HG02973 (cell line): Measurements from ENCODE around the gene PKP1.

ENCODE experiments used
- ATAC-seq: cut with Tn5 transposase; IDR thresholded peaks from one replicate; pipeline ENCODE4 v1.9.1; 2021; ENCODE audit warnings: moderate library complexity; ENCODE audit not compliant: unreplicated experiment

Gene PKP1

DNA sequence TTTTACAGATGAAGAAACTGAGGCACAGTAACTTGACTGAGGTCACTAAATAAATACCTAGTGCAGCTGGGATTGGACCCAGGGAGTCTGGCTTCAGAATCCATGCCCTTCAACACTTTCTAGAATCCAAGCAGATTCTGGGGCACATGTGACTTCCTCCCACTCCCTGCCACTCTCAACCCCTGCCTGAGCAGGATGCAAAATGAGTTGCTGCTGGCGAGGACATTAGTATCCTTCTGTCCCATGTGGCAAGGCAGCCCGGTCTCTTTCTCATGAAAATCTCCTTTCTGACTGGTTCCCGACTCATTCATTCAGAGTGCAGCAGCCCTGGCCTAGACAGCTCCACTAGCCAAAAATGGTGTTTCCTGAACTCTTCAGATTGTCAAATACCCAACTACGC is 65.8 kb downstream of the PKP1 start:
- no peak for ATAC-seq

DNA sequence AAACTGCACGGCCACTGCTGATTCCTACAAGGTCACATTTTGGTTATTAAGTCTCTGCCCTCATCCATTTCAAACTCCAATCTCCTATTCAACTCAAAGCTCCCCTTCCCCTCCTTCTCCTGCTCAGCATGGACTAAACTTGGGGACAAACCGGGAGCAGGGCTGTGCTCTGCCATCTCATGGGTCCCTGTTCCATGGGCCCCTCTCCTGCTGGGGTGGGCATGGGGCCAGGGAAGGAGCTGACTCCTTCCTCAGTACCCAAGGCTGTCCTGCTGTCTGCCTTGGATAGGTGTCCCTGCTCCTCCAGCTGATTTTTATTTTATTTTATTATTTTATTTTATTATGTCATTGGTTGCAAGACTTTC is 67.0 kb downstream of the PKP1 start:
- no peak for ATAC-seq

DNA sequence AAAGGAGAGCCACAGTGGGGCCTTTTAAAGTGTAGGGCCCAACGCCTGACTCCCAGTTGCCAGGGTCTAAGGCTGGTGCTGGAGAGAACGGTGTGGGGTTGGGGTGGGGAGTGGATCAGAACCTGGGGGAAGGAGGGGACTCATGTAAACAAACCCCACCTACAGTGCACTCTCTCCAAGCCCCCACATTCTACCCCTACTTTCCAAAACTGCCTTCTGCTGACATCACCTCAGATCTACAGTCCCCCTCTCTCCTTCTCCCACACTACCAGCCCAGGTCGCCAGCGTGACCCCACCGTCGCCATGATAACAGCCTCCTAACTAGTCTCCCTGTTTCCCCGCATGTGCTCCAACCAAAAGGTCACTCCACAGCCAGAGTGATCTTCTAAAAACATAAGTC is 67.6 kb downstream of the PKP1 start:
- ATAC-seq, result no peak

DNA sequence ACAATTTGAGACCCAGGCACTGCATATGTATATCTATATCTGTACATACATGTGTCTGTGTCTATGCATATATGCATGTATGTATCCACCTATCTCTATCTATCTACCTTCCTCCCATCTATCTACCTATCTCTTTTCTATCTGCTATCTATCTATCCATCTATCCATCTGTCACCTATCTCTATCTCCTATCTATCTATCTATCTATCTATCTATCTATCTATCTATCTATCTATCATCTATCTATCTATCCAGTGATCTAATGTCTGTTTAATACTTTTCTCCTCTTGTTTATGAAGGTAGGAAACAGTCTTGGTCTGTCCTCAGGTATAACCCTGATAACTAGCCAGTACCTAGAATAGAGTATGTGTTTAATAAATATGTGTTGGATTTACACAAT is 68.3 kb downstream of the PKP1 start:
- no peak for ATAC-seq

DNA sequence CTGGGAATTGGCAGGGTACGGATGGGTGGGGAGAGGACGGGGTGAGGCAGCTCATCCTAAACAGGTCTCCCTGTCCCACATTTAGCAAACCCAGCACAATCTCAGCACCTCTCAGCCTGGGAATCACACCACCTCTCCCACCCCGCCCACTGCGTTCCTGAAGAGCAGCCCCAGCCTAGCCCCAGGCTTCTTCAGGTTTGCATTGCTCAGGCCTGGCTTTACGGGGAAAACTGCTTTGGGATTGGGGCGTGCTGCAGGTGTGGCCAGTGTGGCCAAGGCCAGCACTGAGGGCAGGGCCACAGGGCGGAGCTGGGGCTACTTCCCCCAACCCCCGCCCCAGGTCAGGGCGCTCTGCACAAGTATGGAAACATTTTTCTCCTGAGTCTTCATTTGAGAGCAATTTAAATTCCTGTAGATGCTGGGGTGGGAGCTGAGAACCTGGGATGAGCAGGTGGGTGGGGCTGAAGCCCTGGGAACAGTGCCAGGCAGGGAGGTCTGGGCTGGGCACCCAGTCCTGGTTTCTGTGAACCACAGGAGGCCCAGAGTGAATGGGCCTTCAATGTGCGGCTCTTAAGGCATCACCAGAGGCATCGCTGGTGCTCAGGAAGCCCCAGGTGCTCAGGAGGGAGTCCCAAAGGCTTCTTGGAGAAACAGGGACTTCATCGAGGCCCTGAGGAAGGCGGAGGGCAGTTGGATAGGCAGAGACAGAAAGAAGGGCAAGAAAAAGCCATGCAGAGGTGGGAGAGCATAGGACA is 70.1 kb downstream of the PKP1 start:
- ATAC-seq, result no peak

DNA sequence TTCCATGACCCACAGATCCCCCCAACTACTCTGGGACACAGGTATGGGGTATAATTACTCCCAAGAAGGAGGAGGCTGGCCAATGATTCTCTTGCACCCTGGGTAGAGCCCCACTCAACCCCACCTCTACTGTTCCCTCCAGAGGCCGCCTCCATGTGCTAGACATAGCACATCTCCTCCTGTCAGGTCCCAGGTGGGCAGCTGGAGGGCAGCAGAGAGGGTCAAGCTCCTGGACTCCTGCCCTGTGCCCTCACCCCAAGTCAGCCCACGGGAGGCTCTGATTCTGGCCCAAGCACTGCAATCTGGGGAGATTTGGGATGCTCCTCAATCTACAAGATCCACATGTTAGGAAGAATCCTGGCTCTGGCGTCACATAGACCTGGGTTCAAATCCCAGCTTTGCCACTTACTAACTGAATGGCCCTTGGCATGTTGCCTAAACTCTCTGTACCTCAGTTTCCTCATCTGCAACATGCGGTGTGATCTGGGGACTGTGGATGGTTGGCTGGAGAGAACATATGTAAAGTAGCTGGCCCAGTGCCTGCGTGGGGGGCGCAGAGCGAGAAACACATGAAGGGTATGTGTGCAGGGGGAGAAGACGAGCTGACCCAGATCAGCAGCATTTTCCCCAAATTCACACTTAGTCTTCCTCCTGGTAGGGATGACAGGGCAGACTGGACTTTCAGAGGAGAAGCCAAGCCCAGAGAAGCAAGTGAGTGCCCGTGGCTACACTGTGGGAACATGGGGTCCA is 71.0 kb downstream of the PKP1 start:
- no peak for ATAC-seq

DNA sequence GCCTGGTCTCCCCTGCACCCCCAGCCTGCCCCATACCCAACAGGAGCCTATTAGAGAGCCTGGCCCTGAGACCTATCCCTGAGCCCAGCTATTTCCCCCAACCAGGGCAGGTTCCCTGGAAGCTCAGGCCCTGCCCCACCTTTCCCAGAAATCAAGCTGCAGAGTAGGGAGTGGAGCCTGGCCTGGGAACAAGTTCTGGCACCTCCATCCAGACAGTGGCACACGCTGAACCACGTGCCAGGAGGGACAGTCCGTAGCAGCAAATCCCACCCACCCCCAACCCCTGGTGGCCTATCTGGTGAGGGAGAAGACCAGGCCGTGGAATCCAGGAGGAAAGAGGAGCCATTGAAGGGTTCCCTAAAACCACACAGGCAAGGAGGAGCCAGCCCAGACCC is 71.6 kb downstream of the PKP1 start:
- ATAC-seq, result no peak

DNA sequence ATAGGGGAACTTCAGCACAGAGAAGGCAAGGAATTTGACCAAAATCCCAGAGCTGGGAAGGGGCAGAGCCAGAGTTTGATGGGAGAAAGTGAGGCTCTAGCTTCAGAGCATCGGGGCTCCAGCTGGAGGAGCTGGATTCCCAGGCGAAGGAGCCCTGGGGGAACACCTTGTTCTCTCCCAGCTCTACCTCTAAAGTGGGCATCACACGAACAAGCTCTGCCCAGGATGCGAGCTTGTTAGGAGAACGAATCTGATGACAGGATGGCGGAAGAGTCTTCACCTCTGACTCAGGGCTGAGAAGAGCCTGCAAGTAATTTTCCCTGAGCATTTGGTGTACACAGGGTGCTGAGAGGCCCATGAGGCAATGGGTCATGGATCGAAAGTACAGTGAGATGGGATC is 72.2 kb downstream of the PKP1 start:
- no peak for ATAC-seq

DNA sequence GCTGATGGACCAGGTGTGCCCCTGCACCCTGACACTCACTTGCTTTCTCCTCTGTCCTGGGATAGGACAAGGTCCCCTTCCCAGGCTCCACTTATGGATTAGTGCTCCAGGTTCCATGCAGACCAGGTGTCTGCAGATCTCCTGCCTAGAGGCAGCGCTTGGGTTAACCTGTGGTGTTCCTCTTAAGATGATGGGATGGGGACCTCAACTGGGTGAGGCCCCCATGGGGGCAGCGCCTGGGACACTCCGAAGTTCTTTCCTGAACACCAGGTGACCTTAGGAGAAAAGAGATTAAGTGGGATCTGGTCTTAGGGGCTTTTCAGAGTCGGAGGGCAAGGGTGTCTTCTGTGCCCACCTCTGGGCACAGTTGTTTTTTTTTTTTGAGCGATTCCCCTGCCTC is 72.9 kb downstream of the PKP1 start:
- ATAC-seq, result no peak

DNA sequence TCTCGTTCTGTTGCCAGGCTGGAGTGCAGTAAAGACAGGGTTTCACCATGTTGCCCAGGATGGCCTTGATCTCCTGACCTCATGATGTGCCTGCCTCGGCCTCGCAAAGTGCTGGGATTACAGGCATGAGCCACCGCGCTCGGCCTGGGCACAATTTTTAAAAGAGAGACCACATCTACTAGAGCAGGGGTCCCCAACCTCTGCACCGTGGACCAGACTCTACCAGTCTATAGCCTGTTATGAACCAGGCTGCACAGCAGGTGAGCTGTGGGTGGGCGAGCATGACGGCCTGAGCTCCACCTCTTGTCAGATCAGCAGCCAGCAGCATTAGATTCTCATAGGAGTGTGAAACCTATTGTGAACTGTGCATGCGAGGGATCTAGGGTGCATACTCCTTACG is 73.4 kb downstream of the PKP1 start:
- ATAC-seq, result no peak

DNA sequence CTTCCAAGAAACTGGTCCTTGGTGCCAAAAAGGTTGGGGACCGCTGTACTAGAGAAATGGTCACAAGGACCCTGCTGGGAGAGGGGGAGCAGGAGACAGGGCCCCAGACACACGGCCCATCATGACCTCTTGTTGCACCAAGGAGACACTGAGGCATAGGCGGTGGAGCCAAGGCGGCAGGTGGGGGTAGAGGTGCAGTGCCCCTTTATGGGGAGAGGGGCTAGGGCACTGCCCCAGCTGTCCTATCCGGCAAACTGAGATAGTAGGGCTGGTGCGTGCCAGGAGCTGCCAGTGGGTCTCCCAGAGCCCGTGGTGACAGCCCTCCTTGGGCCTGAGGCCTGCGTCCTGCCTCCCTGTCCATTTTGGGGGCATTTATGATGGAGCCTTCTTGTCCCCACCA is 73.9 kb downstream of the PKP1 start:
- no peak for ATAC-seq

DNA sequence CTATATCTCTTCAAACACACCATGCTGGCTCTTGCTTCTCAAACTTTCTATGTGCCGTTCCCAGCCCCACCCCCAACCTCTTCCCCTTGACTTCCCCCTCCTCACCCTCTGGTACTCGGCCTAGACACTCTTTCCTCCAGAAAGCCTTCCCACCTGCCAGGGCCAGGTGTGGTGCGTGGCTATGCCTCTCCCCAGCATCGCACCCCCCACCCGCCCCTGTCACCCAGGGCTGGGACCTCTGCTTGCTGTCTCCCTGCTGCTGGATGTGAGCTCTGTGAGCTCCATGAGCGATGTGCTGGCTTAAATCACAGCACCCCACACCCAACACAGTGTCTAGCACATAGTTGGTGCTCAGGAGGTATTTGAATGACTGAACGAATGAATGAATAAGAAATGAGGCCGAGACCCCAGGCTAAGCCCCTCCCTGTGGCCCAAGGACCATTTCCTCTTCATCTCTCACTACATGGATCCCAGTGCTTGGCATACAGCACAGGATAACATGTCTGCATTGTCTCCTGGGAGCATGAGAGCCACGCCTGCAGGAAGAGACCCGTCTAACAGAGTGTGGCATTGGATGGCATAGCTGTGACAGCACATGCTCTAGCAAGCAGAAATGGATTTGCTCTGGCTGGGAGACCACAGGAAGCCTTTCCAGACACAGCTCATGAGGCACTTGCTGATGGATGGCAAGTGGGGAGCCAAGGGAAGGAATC is 74.5 kb downstream of the PKP1 start:
- ATAC-seq, result no peak

DNA sequence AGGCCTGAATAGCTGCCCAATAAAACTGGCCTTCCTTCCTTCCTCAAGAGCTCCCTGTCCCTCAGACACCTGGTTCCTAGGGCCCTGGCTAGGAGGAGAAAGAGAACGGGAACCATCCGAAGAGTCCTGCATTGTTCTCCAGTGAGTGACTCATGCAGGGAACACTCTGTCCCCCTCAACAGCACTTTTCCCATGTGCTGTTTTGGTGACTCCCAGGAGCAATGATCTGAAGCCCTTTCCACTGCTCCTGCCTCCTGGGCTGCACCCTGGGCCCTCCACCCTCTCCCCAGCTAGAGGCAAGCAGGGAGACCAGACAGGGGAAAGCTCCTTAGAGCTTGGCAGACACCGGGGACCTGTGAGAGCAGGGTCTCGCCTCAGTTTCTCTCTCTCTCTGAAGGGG is 75.3 kb downstream of the PKP1 start:
- no peak for ATAC-seq

DNA sequence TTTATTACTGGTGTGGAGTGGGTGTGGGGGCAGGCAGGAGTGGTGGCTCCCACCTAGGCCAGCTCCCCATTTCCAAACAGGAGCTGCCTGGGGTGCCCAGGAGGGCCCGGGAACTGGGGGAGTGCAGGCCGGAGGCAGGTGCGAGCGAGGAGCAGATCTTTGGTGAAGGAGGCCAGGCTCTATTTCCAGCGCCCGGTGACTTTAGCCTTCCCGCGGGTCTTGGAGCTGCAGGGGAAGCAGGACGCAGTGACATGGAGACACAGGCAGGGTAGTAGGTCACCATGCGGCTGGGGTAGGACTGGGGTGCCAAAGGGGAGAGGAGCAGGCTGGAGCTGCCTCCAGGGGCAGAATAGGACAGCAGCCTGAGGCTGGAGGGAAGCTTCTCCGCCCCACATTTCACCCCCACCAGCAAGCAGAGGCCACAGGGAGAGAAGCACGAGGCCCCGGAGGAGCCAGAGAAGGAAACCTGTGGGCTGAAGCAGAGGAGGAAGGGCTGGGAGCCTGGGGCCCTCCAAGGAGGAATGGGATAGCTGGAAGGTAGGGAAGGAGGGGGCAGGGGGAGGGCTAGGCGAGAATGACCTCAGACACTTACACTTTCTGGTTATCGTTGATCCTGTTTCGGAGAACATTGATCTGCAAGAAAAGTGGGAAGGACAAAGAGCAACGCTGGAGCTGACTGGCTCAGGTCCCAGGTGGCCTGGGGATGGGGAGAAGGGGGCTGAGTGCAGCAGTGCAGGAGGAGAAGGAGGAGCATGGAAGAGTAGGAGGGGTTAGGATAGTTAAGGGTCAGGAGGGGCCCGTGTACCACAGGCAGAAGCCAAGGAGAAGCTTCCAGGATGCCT is 75.9 kb downstream of the PKP1 start:
- no peak for ATAC-seq

DNA sequence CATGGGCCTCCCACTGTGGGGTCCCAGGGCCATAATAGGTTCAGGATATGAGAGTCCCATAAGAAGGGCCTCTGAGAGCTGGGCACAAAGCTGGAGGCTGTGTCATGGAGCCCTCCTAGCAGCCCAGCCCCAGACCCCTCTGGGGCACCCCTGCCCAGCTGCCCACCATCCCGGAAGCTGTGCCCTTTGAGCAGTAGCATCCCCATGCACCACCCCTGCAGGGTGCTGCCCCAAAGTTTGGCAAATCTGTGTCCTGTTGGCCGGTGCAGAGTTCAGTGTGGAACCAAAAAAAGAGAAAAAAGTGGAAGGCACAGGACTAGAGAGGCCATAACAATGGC is 76.5 kb downstream of the PKP1 start:
- ATAC-seq, result no peak

DNA sequence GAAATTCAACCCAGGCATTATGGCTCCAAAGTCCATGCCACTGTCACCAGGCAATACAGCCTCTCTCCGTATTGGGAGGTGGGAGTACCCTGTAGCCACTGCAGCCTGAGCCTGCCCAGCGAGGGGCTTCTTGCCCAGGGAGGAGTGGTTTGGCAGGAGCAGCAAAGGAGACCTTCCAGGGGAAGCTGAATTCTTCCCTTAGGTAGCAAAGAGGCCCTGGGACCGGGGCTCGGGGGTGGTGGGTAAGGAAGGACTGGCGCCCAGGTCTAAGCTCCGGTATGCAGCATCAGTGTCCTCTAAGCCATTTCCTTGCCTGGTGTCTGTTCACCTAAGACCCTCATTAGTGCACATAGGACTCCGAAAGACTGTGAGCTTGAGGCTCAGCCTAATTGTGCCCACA is 77.2 kb downstream of the PKP1 start:
- no peak for ATAC-seq

DNA sequence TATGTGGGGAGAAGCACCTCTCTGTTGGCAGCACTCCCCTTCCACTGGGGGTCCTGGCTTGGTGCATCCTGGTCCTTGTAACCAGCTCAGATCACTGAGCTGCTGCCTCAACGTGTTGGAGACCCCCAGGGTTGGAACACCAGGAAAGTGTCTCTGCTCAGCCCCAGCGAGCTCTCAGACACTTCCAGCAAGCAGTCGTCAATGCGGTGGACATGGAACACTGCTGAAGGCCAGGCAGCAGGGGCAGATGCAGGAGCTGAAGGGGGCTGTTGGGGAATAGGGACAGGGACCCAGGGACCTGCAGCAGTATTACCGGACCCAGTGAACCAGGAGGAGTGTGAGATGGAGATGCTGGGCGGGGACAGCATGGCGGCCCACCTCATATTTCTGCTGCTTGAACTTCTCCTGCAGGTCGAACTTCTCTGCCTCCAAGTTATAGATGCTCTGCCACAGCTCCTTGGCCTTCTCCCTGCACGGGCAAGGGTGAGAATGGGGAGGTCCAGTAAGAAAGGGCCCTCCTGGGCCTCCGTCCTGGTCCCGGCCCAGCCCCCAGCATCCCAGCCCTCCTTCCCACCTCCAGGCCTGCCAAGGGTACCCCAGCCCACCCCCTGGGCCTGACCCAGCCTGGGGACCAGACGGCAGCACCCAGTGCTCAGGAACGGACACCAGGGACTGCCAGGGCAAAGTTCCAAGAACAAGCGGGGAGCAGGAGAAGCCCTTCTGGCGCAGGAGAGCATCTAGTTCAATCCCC is 77.8 kb downstream of the PKP1 start:
- no peak for ATAC-seq

DNA sequence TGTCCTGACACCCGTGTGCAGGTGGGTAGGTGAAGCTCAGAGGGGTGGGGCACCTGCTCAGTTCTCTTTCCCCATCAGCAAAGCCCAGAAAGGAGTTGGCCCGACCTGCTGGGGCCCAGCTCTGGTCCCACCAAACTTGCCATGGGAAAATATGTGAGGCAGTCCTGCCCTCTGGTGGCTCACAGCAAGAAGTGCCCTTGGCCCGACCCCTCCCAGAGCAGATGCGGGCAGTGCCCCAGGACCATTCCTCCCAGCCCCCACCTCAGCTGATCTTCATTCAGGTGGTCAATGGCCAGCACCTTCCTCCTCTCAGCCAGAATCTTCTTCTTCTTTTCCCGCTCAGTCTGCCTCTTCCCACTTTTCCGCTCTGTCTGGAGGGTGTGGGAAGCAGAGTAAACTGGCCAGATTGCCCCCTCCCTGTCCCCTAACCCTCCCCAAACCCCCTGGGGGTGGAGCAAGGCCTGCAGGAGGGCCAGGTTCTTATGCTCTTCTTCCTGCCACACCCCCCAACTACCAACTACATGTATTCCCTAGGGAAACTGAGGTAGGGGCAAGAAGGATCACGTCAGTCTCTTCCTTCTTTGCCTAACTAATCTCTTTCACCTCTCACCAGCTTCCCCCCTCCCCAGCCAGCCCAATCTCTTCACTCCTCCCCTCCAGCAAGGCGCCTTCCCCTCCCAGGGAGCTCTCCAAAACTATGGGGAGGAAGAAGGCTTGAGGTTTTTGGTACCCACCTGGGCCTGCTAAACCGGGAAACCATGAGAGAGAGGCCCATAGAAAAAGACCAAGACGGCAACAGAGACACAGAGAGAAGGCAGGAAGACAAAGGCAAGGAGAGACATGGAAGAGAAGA is 78.6 kb downstream of the PKP1 start:
- no peak for ATAC-seq

DNA sequence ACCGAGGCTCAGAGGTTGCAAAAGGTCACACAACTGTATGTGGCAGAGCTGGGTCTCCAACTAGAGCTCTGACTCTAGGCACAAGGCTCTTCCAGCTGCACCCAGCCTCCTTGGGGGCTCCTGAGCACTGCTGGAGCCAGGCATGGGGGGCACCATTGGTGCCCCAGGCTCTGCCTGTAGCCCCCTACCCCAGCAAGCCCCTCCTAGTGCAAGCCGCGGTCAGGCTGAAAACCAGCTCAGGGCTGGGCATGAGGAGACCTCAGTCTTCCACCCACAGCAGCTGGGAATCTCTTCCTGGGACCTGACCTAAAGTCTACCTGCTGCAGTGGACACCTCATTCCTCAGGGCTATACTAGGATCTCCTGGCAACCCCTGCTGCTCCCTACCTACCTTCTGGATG is 79.6 kb downstream of the PKP1 start:
- ATAC-seq, result no peak

DNA sequence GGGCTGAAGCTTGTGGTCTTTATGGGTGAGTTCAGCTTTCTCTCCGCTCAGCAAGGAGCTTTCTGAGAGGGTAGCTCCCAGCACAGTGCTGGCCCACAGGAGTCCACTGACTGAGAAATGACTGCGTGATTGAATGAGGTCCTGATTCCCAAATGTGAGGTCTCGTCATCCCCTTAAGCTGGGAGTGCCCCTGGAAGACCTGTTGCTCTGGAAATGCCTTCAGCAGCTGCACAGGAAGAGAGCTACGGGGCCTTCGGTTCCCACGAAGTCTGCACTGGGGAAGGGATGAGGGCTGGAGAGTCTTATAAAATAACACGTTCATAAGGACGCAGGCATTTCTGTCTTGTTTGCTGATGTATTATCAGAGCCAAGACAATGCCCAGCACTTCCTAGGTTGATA is 80.2 kb downstream of the PKP1 start:
- no peak for ATAC-seq
